AG10803 (cell line): ENCODE measurements around the gene SLC46A2.

Experiments used
- DNase-seq: peaks from one replicate; pipeline ENCODE4 v3.0.0; 2010; ENCODE audit warnings: low read depth
- H3K4me3 ChIP-seq: 2 replicates; pipeline ENCODE4 v1.5.1; 2011; ENCODE audit warnings: mild to moderate bottlenecking, low read length, control low read depth
- TF ChIP-seq, protein P1 (sequence below): conservative IDR thresholded peaks from 2 replicates; pipeline ENCODE4 v1.5.1; 2011; ENCODE audit warnings: mild to moderate bottlenecking, low read length, control low read depth, inconsistent platforms

Gene SLC46A2

DNA sequence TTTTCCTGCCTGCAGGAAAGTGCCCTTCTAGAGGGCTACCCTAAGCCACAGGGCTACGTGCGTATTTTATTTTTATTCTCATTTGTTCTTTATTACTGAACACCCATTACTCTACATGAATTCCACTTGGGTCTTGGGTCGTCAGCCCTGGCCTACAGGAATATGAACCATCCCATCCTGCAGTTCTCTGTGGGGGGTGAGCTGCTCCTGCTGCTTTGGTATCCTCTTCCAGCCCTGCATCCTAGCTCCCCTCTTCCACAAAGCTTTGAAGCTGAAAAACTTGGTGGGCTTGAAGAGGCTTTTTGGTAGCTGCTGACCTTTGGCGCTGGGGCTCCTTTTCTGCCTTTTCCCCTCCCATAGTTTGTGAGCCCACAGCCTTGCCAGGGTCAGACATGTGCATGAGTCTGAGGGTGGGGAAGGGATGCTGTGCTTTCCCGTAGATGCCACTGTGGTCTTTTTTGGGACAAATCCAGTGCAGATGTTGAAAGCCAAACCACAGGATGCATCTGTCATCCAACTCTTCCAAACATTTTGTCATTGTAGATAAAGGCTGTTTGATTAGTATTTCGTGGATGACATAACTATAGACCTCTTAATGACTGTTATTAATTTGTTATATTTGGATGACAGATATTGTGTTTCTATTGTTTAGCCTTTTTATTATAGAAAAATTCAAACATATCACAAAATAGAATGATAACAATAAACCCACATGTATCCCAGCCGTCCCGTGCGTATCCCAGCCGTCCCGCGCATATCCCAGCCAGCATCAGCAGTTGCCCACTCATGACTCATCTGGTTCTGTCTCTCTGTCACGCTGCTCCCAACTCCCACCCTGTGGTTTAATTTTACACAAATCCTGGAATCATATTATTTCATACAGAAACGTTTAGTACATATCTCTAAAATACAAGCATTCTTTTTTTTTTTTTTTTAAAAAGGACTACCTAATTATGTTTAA is 43.9 kb downstream of the SLC46A2 start:
- DNase-seq = peak; percentile 65
- TF ChIP-seq, protein P1, sequence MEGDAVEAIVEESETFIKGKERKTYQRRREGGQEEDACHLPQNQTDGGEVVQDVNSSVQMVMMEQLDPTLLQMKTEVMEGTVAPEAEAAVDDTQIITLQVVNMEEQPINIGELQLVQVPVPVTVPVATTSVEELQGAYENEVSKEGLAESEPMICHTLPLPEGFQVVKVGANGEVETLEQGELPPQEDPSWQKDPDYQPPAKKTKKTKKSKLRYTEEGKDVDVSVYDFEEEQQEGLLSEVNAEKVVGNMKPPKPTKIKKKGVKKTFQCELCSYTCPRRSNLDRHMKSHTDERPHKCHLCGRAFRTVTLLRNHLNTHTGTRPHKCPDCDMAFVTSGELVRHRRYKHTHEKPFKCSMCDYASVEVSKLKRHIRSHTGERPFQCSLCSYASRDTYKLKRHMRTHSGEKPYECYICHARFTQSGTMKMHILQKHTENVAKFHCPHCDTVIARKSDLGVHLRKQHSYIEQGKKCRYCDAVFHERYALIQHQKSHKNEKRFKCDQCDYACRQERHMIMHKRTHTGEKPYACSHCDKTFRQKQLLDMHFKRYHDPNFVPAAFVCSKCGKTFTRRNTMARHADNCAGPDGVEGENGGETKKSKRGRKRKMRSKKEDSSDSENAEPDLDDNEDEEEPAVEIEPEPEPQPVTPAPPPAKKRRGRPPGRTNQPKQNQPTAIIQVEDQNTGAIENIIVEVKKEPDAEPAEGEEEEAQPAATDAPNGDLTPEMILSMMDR = no peak
- H3K4me3 ChIP-seq = no peak overlapping the region

DNA sequence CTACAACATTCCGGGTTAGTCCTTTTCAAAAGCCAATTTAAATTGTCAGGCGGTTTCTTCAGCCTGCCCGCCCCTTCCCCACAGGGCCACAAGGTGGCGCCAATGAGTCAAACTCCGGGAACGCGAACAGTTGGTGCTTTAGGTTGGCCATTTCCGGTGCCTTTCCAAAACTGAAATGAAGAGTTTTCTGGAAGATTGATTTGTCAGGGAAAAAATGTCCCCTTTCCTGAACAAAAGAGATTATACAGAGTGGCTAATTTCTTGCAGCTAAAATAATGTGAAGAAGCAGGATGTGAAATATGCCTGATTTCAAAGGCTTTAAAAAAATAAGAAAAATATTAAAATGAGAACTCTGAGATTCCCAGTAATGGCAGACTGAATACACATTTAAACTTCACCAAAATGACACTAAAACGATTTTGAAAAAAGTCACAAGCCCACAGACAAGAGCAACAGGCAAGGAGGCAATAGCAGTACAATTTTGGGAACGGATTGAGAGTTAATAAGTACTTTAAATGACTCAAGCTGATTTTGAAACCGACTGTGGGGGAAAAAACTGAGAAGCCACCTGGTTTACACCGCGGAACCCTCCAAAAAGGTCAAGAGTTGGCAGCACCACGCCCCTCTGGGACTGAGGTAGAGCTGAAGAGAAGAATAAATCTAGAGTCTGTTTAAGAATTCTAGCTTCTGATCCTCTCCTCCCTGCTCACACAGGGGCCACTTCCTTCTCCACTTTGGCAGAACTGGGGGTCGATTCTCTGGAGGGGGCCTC is 45.7 kb downstream of the SLC46A2 start:
- H3K4me3 ChIP-seq = no peak overlapping the region
- TF ChIP-seq, protein P1 = peak; percentile 99
- peak; percentile 62 for DNase-seq

DNA sequence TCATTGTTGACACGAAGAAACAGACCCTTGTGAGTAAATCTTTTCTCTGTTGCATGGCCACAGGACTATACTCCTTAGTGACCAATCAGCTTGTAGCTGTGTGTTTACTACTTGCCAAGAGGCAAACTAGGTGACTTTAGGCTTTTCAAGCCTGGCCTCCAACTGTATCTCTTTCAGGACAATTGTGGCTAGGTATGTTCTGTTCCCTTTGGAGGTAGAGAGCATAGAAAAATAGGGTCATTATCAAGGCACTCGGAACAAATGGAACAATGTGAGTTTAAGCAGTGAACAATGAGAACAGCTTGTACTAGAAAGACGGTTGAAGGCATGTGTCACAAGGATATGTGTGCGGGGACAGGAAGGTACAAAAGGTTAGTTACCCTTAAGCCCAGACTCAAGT is 48.1 kb downstream of the SLC46A2 start:
- TF ChIP-seq, protein P1 = no peak
- no peak for DNase-seq
- no peak overlapping the region for H3K4me3 ChIP-seq

DNA sequence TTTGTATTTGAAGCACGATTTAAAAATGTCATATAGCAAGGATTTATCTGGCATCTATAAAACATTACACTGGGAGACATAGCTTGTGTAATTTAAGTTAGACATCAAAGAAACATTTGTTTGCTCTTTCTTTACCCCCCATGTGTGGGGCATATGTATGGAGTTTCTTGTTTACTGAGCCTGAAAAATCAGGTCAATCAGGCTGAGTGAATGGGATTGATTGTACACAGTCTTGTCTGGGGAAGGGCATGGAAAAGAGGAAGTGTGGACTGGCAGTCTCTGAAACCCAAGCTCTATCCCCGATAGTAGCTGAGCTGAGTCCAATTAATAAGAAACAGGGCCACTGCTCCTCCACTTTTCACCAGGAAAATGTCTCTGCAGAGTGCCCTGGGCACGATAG is 49.4 kb downstream of the SLC46A2 start:
- DNase-seq = no peak
- TF ChIP-seq, protein P1 = no peak
- H3K4me3 ChIP-seq = no peak overlapping the region

DNA sequence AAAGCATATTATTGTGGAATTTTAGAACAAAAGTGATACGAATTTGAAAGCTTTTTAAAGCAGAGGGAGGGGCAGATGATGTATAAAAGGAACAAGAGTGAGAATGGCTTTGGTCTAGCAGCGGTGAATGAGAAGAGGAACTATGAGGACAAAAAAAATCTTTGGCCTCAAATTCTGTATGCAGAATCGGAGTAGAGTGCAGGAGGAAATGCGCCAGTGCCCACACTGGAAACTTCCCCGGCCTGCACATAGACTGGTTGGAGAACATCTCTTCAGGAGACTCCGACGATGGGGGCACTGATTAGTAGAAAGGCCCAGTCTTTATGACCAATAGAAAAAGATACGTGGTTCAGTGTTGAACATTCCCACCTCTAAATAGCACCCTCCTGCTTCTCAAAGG is 51.3 kb downstream of the SLC46A2 start:
- no peak overlapping the region for H3K4me3 ChIP-seq
- no peak for DNase-seq
- TF ChIP-seq, protein P1 = no peak

DNA sequence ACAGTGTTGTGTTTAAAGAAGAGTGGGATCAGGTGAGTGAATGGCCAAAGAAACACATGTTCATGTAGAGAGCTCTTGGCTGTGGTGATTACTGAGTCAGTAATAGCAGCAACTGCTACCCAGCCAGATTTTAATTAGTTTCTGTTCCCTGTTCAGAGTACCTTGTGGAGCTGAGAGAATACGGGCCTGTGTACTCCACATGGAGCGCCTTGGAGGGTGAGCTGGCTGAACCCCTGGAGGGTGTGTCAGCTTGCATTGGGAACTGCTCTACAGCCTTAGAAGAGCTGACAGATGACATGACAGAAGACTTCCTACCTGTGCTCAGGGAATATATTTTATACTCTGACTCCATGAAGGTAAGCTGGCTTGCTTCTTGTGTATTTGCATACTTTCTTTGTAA is 52.3 kb downstream of the SLC46A2 start:
- no peak overlapping the region for H3K4me3 ChIP-seq
- DNase-seq = no peak
- TF ChIP-seq, protein P1 = no peak

DNA sequence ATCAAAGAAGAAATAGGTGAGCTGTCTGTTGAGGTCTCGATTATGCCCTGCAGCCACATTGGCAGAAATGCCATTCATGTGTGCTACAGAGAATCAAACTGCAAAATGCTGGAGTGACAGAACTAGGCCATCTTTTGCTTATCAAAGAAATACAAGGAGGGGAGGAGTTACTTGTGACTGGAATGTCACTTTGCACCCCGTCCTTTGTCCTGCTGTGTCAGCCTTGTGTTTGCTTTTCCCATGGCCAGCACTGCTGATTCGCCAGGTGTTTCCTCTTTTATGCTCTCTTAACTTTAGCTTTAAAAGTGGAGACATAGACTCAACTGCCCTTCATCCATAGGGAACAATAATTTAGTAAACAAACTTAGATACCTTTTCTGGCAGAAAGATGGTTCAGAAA is 54.3 kb downstream of the SLC46A2 start:
- no peak for DNase-seq
- TF ChIP-seq, protein P1 = no peak
- H3K4me3 ChIP-seq = no peak overlapping the region
